Head of caudate nucleus (tissue), 42 donors: ENCODE data around the gene OLFM1.
A peak's percentile ranks its signal among the peaks of the same experiment; 100 is the strongest.

Source experiments
- DNase-seq, 42 donors: peaks; one replicate each; pipeline versions ENCODE4 v3.0.0 to v3.0.0-alpha.2; 2020 to 2021; ENCODE audit warnings: mixed read lengths in 7 of 42
- intact Hi-C: fragments of 100-400 bp; cut with DNase I; formaldehyde crosslinking; loops from one replicate; pipeline ENCODE4 v1.15.0; 2022

The OLFM1 gene

DNA sequence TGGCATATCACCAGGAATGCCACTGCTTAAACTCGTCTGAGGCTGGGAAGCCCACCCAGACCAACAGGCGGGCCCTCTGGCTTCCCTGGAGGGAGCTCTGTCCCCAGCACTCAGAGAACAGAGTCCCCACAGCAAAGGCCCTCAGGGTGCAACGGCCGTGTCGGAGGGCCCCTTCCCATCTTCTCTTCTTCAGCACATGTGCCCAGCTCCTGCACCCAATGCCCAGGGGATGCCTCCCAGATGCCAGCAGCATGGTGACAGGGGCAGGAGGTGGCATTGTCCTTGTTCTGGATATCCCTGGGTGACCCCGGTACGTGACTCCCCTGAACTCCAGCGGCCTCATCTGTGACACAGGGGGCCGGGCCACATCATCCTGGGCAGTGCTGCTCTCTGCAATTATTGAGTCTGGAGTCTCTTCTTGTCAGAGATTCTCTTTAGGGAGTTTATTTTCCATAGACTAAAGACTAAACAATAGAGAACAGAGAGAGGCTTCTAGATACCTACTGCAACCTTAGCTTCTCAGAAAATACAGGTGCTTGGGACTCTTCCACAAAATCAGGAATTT lies 13.6 kb upstream of the OLFM1 start:
- intact Hi-C loops: no loop called here
- peak in 10 of 42 donors; percentile 1 to 34 (median 10) for DNase-seq

DNA sequence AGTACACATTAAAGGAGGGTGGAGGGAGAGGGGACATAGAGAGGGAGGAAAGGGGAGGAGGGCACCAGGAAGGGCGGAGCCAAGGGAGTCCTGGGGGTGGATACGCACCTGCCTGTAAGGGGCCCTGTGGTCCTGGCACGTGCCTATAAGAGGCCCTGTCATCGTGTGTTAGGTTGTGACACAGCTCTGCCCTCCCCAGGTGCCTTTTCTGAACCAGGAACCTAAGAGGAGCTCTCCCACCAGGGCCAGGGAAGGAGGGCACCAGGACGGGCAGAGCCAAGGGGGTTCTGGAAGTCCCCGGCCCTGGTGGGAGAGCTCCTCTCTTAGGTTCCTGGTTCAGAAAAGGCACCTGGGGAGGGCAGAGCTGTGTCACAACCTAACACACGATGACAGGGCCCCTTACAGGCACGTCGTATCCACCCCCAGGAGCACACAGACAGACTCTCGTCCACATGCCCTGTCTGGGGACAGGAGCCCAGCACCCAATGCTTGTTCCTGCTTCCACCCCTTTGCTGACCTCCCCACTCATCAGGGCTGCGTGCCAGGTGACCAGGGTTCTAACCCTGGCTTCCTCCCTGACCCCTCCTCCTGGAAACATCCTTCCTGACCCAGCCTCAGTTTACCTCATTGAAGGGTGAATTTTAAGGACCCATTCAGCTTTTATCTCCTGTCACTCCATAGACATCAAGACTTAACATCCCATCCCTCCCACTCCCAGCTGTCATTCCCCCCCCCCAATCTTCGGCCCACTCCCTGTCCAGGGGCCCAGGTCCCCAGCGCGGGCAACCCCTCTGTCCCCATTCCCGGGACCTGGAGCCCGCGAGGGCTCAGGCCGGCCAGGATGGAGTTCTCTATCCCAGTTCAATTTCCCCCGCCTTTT lies 12.9 kb upstream of the OLFM1 start:
- intact Hi-C loops: no loop called here
- peak in 10 of 42 donors; percentile 6 to 32 (median 10) for DNase-seq

DNA sequence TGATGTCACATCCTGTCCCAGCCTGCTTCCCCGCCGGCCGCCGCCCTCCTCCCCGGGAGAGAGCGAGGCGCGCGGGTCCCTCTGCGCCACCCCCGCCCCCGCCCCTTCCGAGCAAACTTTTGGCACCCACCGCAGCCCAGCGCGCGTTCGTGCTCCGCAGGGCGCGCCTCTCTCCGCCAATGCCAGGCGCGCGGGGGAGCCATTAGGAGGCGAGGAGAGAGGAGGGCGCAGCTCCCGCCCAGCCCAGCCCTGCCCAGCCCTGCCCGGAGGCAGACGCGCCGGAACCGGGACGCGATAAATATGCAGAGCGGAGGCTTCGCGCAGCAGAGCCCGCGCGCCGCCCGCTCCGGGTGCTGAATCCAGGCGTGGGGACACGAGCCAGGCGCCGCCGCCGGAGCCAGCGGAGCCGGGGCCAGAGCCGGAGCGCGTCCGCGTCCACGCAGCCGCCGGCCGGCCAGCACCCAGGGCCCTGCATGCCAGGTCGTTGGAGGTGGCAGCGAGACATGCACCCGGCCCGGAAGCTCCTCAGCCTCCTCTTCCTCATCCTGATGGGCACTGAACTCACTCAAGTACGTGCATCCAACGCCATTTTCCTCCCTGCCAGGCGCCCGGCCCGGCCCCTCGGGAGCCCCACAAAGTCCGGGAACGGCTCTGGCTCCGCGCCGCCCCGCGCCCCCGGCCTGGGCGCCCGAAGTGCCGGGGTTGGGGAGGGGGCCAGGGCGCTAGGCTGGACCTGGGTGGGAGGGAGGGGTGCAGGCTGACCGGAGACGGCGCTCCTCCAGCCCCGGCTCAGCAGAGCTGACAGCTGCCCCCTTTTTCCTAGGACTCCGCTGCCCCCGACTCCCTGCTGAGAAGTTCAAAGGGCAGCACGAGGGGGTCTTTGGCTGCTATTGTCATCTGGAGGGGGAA lies 12.0 kb upstream of the OLFM1 start:
- intact Hi-C loops: no loop called here
- DNase-seq: peak in 41 of 42 donors; percentile 39 to 89 (median 74)

DNA sequence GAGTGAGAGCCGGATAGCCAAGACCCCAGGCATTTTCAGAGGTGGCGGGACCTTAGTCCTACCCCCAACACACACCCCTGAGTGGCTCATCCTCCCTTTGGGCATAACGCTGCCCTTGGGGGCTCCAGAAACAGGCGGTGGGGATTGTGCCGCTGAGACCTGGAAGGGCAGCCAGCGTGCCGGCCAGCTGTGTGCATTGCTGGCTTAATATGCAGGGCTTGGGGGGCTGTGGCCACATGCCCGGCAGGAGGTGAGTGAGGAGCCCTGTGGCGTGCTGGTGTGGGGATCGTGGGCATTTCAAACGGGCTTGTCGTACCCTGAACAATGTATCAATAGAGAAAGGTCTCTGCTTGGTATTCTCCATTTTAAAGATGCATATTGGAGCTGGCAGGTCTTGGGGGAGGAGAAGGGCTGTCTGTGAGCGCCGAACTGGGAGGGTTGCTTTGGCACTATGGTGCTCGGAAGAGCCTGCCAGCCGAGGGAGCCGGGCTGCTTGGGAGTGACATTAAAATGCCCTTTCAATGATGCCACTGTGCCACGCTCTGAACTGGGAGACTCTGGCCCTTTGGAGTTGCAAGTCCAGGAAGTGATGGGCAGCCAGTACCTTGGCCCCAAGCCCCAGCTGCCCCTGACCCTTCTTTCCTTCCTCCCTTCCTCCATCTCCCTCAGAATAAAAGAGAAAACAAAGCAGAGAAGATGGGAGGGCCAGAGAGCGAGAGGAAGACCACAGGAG lies 11.2 kb upstream of the OLFM1 start:
- intact Hi-C loops: no loop called here
- peak in 15 of 42 donors; percentile 6 to 63 (median 32) for DNase-seq

DNA sequence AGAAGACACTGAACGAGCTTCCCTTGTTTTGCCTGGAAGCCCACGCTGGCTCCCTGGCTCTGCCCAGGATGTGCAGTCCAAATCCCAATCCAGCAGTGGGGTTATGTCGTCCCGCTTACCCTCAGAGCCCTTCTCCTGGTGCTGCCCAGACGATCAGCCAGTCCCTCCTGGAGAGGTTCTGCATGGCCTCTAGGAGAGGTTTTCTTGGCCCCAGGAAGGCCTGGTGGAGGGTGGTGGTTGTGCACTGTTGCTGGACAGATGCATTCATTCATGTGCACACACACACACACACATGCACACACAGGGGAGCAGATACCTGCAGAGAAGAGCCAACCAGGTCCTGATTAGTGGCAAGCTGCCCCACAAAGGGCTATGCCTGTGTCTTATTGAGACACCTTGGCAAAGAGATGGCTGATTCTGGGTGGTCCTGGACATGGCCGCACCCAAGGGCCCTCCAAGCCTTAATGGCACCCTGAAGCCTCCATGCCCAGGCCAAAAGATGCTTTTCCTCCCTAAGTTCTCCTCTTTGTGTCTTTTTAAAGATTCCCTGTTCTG lies 10.5 kb upstream of the OLFM1 start:
- DNase-seq: peak in 9 of 42 donors; percentile 0 to 34 (median 11)
- intact Hi-C loops: no loop called here

DNA sequence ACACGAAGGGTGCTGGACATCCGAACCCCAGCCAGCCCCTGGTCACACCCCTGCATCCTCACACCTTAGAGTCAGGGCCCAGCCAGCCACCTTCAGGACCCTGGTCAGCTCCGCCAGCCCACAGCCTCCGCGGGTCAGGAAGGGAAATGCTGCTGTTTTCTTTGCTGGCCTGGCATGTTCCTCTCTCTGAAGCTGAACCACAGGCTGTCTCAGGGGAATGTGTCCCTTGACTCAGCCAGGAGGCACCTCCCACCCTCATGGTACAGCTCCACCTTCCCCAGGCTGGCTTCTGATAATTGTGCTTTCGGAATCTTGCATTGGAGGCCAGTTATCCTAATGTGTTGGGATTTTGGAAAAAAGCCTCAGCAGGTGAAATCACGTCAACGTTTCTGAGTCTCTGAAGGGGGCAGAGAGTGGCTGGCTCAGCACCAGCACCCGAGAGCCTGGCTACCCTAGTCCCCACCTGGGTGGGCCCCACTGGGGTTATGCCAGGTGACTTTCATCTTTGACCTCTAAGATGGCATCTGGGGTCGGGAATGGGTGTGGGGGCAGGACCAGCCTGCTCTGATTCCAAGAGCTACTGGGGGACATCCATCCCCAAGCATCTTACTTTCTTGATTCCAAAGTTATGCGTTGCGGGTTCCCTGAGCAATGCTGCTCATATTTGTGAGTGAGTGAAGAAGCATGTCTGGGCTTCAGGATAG lies 9.8 kb upstream of the OLFM1 start:
- intact Hi-C loops: no loop called here
- peak in 11 of 42 donors; percentile 6 to 40 (median 14) for DNase-seq

DNA sequence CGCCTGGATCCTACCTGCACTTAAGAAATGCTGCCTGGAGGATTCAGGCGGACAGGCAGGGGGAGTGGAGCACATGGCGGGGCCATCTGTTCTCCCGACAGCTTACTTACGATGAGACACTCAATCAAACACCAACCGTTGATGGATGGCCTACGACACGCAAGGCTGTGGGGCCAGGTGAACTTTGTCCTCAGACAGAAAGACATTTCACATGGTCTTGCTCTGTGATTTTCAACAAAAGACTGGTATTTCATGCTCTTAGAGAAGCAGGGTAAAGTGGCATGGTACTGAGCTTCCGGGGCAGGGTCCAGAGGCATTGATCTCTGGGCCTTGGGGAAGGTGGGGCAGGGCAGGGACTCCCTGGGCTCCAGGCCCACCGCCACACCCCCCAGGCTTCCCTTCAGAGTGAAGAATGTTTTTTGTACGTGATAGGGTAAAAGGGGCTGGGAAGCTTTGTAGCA lies 9.1 kb upstream of the OLFM1 start:
- intact Hi-C loops: no loop called here

DNA sequence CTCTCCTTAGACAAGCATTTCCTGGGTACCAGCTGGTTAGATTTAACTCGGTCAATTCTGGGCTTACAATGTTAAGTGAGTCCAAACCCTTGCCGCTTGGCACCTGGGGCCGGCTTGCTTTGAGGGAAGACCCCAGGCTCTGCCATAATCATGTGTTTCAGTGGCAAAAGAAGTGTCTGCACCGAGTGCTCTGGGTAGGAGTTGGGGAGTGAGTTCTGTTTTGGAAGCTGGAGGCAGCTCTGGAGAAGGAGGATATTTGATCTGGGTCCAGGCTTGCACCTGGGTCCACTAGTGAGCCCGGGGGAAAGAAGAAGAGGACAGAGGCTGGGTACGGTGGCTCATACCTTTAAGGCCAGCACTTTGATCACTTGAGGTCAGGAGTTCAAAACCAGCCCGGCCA lies 8.4 kb upstream of the OLFM1 start:
- intact Hi-C loops: no loop called here
- DNase-seq: peak in 3 of 42 donors; percentile 6 to 8 (median 7)

More for the DNA sequence above, 9.1 kb upstream of the OLFM1 start:
- peak in 8 of 42 donors; percentile 0 to 18 (median 4) for DNase-seq

DNA sequence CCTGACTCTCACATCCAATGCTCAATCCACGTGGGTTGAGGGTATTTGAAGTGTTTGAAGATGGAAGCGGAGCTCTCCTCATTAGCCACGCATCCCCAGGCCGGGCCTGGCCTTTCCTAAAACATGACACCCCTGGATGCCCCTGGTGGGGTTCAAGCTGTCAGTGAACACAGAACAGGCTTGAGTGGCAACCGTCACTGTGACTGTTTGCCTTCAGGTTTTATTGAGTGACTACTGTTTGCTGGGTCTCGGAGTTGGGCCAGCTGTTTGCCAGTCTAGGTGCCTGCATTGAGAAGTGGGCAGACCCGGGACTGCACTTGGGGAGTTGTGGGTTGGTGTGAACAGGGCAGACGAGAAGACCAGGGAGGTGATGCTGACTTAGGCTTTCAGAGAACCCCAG lies 7.8 kb upstream of the OLFM1 start:
- intact Hi-C loops: no loop called here
- peak in 9 of 42 donors; percentile 3 to 37 (median 5) for DNase-seq

DNA sequence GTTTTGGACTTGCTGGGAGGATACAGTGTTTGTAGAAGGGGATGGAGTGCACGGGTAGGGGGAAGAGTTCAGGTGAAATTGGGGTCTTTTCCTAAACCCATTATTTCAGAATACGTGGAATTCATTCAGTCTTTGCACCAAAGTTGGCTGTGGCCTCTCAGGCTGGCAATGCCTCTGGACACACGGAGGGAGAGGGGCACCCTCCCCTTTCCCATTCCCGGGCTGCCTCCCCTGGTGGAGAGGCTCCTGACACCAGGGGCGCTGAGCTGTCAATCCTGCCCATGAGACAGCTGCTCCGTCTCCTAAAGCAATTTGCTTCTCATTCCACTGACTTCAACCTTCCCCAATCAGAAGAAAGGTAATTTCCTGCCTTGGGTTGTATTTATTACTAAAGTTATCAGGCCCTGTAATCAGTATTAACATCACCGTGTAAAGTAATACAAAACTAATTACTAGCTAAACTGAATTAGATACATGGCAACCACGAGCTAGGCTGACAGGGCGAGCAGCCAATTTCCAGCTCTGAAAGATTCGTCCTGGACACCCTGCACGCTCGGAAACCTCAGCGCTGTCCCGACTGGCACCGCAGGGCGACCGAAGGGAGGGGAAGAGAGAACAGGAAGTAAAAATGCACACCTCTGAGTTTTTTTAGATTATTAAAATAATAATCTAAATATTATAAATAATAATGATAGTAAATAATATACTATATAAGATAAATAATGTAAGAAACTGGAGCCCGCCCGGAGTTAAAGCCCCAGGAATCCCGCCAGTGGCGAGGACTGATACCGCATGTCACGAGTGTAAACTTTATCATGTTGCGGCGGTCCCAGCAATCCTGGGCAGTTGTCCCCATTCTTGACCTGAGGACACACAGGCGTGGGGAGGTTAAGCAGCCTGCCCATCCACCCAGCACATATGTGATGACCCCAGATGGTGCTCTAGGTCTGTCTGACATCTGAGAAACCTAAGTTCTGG lies 6.9 kb upstream of the OLFM1 start:
- intact Hi-C loops: no loop called here
- DNase-seq: peak in 9 of 42 donors; percentile 11 to 44 (median 29)

DNA sequence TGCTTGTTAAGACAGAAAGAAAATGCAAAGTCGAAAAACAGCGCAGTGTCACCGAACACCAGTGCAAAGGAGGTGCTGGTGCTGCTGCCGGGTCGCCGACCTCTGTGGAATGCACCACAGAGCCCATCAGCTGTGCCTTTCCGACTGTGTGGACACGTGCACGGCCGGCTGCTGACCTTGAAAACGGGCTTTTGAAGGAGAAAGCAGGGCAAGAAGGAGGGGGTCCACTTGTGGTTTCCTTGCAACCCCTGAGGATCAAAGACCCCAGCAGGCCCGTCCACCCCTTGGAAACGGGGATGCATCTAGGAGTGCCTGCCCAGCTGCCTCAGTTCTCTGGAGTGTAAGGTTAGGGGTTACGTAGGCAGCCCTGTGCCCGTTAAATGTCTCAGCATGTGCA lies 6.2 kb upstream of the OLFM1 start:
- DNase-seq: peak in 9 of 42 donors; percentile 2 to 22 (median 8)
- intact Hi-C loops: no loop called here

DNA sequence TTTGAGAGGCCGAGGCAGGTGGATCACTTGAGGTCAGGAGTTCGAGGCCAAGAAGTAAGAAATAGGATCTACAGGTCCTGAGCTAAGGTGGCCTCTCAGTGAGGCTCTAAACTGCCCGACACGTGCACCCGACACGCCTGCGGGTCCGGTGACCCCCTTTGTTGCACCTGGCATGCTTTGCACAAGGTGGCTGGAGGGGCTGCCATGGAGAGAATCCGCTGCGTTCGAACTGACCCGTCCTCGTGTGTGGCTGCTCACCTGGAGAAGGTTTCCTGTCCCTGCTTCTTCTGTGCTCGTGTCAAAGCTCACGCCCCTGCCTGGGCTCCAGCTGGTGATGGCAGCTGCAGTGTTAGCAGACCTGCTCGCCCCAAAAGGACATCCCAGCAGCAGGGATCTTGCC lies 5.7 kb upstream of the OLFM1 start:
- DNase-seq: peak in 7 of 42 donors; percentile 3 to 22 (median 9)
- intact Hi-C loops: no loop called here

DNA sequence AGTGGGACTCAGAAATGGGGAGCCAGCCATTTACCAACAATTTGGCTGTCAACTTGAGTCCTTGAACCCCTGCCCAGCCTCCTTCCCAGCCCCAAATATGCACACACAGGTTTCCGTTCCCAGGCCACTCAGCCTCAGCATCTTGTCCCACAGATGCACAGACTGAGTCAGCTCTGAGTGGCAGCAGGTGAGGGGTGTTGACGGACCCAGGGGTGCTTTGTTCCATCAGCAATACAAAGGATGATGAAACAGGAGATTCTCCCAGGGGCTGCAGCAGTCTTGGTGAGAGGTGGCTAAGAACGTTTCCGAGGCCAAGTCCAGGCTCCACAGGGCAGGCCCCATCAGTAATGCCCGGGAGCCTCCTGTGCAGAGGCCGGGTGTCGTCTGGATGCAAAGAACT lies 4.9 kb upstream of the OLFM1 start:
- intact Hi-C loops: no loop called here
- peak in 3 of 42 donors; percentile 3 to 20 (median 9) for DNase-seq

DNA sequence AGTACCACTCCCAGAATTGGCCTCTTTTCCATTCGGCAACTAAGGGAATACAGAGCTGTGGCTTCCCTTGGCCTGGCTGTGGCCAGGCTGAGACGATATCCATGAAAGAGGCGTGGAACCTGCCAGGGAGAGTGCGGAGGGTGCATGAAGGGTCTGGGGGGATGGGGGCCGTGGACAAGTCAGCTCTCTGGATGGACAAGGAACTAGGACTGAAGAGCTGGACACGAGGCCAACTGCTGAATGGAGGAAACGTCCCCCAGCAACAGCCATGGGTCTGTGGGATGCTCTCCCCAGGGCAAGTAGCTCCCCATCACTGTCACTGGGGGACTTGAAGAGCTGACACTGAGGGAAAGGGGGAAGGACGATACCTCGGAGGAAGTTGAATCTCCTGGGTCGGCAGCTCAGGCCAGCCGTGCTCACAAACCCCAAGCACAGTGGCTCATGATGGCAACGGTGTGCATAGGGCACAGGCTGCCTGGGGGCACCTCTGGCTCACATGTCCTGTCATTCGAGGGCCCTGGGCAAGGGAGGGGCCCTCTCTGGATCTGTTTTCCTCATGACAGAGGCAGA lies 4.1 kb upstream of the OLFM1 start:
- peak in 1 of 42 donors; percentile 21 for DNase-seq
- intact Hi-C loops: no loop called here

DNA sequence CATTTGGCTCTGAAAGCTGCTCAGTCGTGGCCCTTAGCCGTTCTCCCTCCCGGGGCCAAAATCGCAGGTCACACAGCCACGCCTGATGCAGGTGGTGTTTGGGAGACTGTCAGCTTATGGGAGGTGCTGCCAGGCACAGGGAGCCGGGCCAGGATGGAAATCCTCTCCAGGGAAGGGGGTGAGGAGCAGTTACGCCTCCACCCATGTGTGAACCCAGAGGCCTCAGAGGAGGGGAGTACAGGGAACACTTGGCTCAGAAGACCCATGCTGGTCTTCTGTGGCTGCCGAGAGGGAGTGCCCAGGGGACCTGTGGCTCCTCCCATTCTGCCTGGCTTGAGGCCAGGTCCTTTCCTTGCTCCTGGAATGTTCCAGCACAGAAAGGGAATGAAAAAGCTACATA lies 3.6 kb upstream of the OLFM1 start:
- intact Hi-C loops: no loop called here

DNA sequence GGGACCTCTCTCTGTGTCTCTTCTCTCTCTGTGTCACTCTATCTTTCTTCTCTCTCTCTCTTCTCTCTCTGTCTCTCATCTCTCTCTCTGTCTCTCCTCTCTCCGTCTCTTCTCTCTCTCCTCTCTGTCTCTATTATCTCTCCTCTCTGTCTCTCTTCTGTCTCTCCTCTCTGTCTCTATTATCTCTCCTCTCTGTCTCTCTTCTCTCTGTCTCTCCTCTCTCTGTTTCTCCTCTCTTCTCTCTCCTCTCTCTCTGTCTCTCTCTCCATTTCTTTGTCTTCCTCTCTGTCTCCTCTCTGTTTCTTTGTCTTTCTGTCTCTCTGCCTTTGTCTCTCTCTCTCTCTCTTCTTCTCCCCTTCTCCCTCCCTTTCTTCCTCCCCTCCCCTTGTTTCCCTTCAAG lies 3.2 kb upstream of the OLFM1 start:
- intact Hi-C loops: no loop called here
- DNase-seq: no peak

More for the DNA sequence above, 3.6 kb upstream of the OLFM1 start:
- no peak for DNase-seq
